Fibroblast of the conjunctiva (primary cell): Measurements from ENCODE around the gene DNAJB6.

Experiments
- DNase-seq: peaks from one replicate; pipeline ENCODE4 v3.0.0-alpha.2; 2010; ENCODE audit warnings: low read depth

The DNAJB6 gene

GRCh38 chr7:157466867-157467261 lies 130.1 kb downstream of the DNAJB6 start:
- DNase-seq, result no peak
